Measurements from ENCODE around the gene KRCC1.
"Not testable (repeated sequence)": the region's sequence is repeated elsewhere in the genome, so short reads cannot be mapped to it uniquely, and the experiment has no call there.

The KRCC1 gene

DNA sequence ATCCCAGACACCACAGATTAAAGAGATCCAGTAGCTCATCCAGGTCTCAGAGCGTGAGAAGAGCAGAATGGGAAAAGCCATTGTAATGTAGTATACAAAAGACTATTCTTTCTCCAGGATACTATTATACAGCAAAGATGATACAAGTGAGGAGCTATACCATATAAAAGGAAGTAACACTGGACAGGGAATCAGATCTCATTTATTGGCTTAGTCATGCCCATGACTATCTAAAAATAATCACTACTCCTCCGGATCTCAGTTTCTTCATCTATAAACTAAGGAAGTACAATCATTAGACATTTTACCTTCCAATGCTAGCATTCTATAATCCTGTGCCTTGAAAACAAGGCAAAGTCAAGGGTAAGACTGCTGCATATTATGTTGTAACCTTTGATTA is 19.4 kb downstream of the KRCC1 start:
- DNase-seq = no peak

GRCh38 chr2:88032070-88032702 is 23.4 kb downstream of the KRCC1 start:
- no peak for DNase-seq

DNA sequence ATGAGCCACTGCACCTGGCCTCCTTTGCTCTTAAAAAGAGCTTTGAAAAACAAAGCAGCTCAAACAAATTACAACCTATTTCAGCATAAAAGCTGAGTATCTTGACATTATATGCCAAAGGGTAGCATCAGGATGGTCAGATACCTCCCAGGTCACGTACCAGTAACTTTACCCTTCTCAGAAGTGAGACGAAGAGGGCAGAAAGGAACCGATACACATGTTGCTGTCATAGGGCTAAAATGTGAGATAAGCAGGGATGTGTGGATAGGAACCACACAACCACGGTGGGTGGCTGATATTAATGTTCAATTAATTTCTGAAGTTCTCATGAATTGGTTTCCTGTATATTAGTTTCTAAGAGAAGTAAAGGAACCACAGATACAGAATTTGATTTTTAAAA is 26.7 kb downstream of the KRCC1 start:
- DNase-seq = no peak

GRCh38 chr2:88027697-88028389 is 27.7 kb downstream of the KRCC1 start:
- DNase-seq = no peak

DNA sequence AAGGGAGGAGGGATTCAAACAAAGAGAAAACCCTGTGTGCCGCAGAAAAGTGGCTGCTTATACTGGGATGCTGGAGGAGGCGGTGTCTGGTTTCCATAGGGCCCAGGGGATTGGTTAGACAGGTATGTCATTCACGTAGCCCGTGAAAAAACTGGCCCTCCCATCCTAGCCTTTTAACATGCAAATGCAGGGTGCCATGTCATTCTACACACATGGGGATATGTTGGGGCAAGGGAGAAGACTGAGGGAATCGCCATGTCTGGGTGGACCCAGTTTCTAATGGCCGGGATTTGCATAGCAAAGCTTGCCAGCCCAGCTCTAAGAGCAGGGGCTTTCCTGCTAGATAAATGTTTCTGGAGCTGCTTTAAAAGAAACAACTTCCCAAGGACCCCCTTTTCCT is 31.1 kb downstream of the KRCC1 start:
- no peak for DNase-seq

DNA sequence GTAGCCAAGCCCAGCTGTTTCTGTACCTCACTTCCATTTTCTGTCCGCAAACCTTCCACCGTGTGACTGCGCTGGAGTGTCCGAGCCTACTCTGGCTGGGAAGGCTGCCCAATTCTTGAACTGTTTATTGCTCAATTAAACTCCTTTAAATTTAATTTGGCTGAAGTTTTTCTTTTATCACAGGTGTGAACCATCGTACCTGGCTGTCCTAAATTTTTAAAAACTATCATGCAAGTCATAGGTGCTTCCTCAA is 33.0 kb downstream of the KRCC1 start:
- DNase-seq = no peak

DNA sequence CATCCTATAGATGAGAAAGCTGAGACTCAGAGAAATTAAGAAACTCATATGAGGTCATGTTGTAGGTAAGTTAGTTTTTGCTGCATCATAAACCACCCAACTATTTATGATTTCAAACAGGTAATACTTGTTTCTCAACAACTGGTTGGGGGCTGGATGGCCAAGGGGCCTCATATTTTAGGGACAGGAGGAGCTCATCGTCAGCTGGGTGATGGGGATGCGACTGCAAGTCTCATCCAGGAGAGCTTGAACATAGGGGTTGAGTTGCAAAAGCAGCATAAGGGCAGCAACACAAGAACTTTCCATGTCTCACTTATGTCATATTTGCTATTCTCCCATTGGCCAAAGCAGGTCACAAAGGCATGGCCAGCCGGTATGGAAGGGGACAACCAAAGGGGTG is 35.6 kb downstream of the KRCC1 start:
- DNase-seq = no peak

- no peak for DNase-seq
Observed at GRCh38 chr2:88018909-88019308, 36.7 kb downstream of the KRCC1 start.

DNA sequence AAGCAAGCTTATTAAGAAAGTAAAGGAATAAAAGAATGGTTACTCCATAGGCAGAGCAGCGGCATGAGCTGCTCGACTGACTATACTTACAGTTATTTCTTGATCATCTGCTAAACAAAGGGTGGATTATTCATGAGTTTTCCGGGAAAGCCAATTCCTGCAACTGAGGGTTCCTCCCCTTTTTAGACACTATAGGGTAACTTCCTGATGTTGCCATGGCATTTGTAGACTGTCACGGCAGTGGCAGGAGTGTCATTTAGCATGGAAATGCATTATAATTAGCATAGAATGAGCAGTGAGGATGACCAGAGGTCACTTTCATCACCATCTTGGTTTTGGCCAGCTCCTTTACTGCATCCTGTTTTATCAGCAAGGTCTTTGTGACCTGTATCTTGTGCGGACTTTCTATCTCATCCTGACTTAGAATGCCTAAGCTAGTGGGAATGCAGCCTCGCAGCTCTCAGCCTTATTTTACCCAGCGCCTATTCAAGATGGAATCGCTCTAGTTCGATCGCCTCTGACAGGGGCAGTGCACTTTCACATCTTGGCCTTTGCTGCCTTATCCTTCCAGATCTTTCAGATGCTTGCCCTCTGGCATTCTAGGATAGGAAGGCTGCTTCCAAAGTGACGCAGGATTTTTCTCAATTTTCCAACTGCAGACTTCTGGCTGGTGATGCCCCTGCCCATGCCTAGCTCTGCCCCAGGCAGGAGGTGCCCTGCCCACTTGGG is 37.3 kb downstream of the KRCC1 start:
- DNase-seq = not testable (repeated sequence)

DNA sequence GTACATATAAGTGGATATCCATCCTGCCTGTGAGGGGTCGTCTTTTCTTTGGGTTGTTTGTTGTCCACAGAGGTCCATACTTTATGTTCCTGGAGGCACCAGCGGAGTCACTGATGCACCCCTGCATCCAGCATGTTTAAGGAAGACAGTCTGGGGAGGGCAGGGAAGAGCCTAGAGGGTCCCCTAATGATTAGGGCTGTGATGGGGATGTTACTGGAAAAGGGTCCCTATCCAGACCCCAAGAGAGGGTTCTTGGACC is 37.9 kb downstream of the KRCC1 start:
- not testable (repeated sequence) for DNase-seq

GRCh38 chr2:88016960-88017779 is 38.4 kb downstream of the KRCC1 start:
- DNase-seq = peak; percentile 73

- peak; percentile 73 for DNase-seq
Observed at GRCh38 chr2:88016086-88016959, 39.3 kb downstream of the KRCC1 start, which contains the start of gene RNU2-63P. RNU2-63P (minus strand) TSS chr2:88016547.

DNA sequence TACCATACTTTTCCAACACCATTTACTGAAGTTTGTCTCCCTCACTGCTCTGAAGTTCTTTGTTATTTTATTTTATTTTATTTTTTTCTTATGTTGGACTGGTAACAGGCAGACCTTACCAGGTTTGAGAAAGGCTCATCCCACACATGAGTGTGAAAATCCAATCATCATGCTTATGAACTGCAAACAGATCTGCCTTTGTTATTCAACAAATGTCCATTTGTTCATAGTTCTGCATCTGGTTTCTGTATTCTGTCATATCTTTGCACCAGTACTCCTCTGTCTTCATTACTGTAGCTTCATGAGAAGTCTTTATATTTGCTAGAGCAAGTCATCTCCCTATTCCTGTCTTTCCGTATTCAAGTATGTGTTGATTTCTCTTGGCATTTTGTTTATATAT is 44.6 kb downstream of the KRCC1 start:
- no peak for DNase-seq

- DNase-seq = no peak
Observed at GRCh38 chr2:88010136-88010535, 45.4 kb downstream of the KRCC1 start.

- no peak for DNase-seq
Observed at GRCh38 chr2:88006912-88007439, 48.6 kb downstream of the KRCC1 start.

- DNase-seq = no peak
Observed at GRCh38 chr2:88005776-88006175, 49.8 kb downstream of the KRCC1 start.

DNA sequence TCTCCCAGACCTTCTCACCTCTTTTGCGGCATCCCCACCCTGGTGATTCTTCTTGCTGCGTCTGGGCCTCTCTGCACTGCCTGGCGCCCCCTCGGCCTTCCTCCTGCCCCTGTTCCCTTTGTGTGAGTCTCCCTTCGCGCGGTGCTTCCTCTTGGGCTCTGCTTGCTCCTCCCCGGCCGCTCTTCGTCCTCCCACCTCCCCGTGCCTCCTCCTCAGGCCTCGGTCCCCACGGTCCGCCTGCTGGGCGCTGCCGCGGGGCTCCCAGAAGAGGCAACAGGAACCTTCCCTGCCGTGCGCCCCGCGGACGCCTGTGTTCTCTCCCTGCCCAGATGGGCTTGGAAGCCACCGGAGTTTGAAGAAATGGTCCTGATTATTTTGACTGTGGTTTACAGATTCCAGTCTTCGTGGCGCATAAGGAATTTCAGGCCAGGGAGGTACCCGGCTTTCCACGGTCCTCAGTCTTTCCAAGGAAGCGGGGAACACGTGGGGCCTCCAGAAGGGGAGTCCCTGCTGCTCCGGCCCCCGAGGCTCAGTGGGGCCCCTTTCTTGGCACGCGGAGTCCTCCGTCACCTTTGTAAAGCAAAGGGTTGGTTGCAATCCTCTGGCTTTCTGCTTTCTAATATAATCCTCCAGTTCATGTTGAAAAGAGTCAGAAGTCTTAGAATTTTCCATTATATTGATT is 52.4 kb downstream of the KRCC1 start:
- no peak for DNase-seq

GRCh38 chr2:88002359-88002707 is 53.2 kb downstream of the KRCC1 start:
- DNase-seq = no peak

DNA sequence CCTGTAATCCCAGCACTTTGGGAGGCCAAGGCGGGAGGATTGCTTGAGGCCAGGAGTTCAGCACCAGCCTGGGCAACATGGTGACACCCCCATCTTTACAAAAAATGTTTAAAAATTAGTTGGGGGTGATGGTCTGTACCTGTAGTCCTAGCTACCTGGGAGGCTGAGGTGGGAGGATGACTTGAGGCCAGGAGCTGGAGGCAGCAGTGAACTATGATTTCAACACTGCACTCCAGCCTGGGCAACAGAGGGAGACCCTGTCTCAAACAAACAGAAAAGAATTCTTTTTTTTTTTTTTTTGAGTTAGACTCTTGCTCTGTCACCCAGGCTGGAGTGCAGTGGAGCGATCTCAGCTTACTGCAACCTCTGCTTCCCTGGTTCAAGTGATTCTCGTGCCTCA is 55.1 kb downstream of the KRCC1 start:
- DNase-seq = not testable (repeated sequence)

GRCh38 chr2:87996570-87996969 is 59.0 kb downstream of the KRCC1 start:
- DNase-seq = no peak

- no peak for DNase-seq
Observed at GRCh38 chr2:87995756-87996155, 59.8 kb downstream of the KRCC1 start.

DNA sequence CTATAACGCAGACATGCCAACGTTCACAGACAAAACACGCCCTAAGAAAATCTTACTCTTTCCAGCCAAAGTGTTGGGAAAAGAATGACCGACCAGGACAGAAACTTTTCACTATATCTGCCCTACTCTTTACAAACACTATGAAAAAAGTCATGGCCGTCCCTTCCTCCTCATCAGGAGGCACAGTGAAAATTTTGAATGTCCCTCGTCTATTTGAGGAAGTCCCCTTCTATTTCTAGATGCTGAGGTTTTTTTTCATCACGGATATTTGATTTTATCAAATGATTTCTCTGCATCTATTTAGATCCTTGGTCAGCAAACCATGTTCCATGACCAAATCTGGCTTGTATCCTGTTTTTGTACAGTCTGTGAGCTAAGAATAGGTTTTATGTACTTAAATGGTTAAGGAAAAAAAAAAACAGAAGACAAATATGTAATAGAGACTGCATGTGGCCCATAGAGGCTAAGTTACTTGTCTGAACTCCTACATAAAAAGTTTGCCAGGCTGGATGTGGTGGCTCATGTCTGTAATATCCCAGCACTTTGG is 61.2 kb downstream of the KRCC1 start:
- DNase-seq = not testable (repeated sequence)

All from NCI-H774 (cell line).